K562 (cell line): ENCODE data around the gene CFAP97D2. TPM values are rescaled to one million over a fixed set of nuclear protein-coding genes. Genes with fewer than 3 reads are reported as not detected.
"Not testable (repeated sequence)": the region's sequence is repeated elsewhere in the genome, so short reads cannot be mapped to it uniquely, and the experiment has no call there.

Experiments
- ATAC-seq: fragments of 200-7000 bp; cut with Tn5 transposase; 3 replicates; pipeline ENCODE4 v1.9.1; 2020; ENCODE audit warnings: moderate library complexity
- BruUV-seq: library from RNA; stranded (reverse); fragments of 400-500 nt; replicated peaks from 2 replicates; lab custom pipeline; 2021; lab: Mats Ljungman, UMichigan
- CTCF ChIA-PET: fragments of 300-600 bp; formaldehyde crosslinking; extraction: SDS; loops from one replicate; lab custom pipeline; 2021; ENCODE audit warnings: low intra/inter-chr PET ratio; lab: Yijun Ruan, JAX
- POLR2A ChIA-PET: fragments of 300-600, 350-650 bp; sonication (Branson Sonifier 250); formaldehyde crosslinking; extraction: SDS; loops from one replicate; lab custom pipeline; 2021; ENCODE audit warnings: antibody characterized with exemption, inconsistent platforms; lab: Yijun Ruan, JAX
- DNase-seq, 4 experiments: peaks; one replicate each; pipeline versions ENCODE4 v3.0.0 to v3.0.0-alpha.2; 2011 to 2018; ENCODE audit warnings: low spot score in 3 of 4, mixed read lengths in 3 of 4; ENCODE audit errors: extremely low read depth in 1 of 4
- FAIRE-seq: peaks from 2 replicates; lab custom pipeline; 2011; peaks lifted over from hg19 to GRCh38; lab: Jason Lieb, UNC
- H2AFZ ChIP-seq: 2 replicates; pipeline ENCODE4 v1.6.0; 2011; ENCODE audit warnings: low read depth, low read length, control low read depth, inconsistent platforms
- H3K27ac ChIP-seq: fragments of 200-600 bp; 3 replicates; pipeline ENCODE4 v1.8.0; 2011; ENCODE audit warnings: low read depth, mild to moderate bottlenecking, control low read depth, inconsistent platforms, low read length, moderate library complexity, mixed read lengths; ENCODE audit errors: extremely low read depth
- H3K27me3 ChIP-seq, 2 experiments: fragments of 300-600 bp in 1 of 2; 2 replicates in 1 of 2; 3 replicates in 1 of 2; pipeline versions ENCODE4 v1.6.0 to v1.8.0; 2011; ENCODE audit warnings: inconsistent platforms in 2 of 2, low read length in 2 of 2, mild to moderate bottlenecking in 1 of 2, mixed read lengths in 1 of 2, moderate library complexity in 1 of 2; ENCODE audit not compliant: control insufficient read depth in 2 of 2, insufficient read depth in 2 of 2
- H3K36me3 ChIP-seq: fragments of 300-600 bp; 3 replicates; pipeline ENCODE4 v1.8.0; 2011; ENCODE audit warnings: mild to moderate bottlenecking, low read length, inconsistent platforms; ENCODE audit not compliant: control insufficient read depth, insufficient read depth
- H3K4me1 ChIP-seq, 2 experiments: fragments of 200-600 bp in 1 of 2; replicated peaks in 1 of 2; 2 replicates in 1 of 2; 3 replicates in 1 of 2; pipeline versions ENCODE4 v1.5.1 to v1.8.0; 2011; ENCODE audit warnings: inconsistent platforms in 2 of 2, low read length in 2 of 2, mild to moderate bottlenecking in 1 of 2, mixed read lengths in 1 of 2, moderate library complexity in 1 of 2; ENCODE audit not compliant: control insufficient read depth in 2 of 2, insufficient read depth in 2 of 2
- H3K4me2 ChIP-seq: 2 replicates; pipeline ENCODE4 v1.6.1; 2011; ENCODE audit warnings: low read length, control low read depth, inconsistent platforms, mixed read lengths; ENCODE audit not compliant: insufficient read depth
- H3K4me3 ChIP-seq: fragments of 200-600 bp; sonication (generic), shearing (Covaris generic); 2 replicates; pipeline ENCODE4 v1.5.1; 2016; ENCODE audit warnings: control low read depth, inconsistent platforms
- H3K79me2 ChIP-seq: fragments of 200-600 bp; 3 replicates; pipeline ENCODE4 v1.8.0; 2011; ENCODE audit warnings: low read length, inconsistent platforms; ENCODE audit not compliant: control insufficient read depth, insufficient read depth
- H3K9ac ChIP-seq, 2 experiments: 2 replicates each; pipeline versions ENCODE4 v1.6.0 to v1.6.1; 2011; ENCODE audit warnings: low read depth in 2 of 2, low read length in 2 of 2, control low read depth in 1 of 2, inconsistent platforms in 1 of 2, mild to moderate bottlenecking in 1 of 2, mixed read lengths in 1 of 2; ENCODE audit not compliant: insufficient read depth in 1 of 2
- H3K9me1 ChIP-seq: one replicate; pipeline ENCODE4 v1.6.0; 2011; ENCODE audit warnings: inconsistent platforms, mild to moderate bottlenecking, low read length, moderate library complexity; ENCODE audit not compliant: control insufficient read depth, insufficient read depth
- H3K9me3 ChIP-seq: replicated peaks from 2 replicates; pipeline ENCODE4 v1.5.1; 2011; ENCODE audit warnings: low read depth, low read length, inconsistent platforms; ENCODE audit not compliant: control insufficient read depth, insufficient read depth
- H4K20me1 ChIP-seq: replicated peaks from 2 replicates; pipeline ENCODE4 v1.6.1; 2011; ENCODE audit warnings: low read length, inconsistent platforms, mixed read lengths; ENCODE audit not compliant: control insufficient read depth, insufficient read depth
- ELF1 ChIP-seq: fragments of 200-800 bp; sonication (Bioruptor generic); IDR thresholded peaks from 2 replicates; pipeline ENCODE4 v1.6.1; 2016; ENCODE audit warnings: missing genetic modification characterization, missing compliant biosample characterization
- JUND ChIP-seq, 2 experiments: IDR thresholded peaks; 2 replicates in 1 of 2; 3 replicates in 1 of 2; pipeline ENCODE4 v1.6.1; 2011; ENCODE audit warnings: borderline replicate concordance in 2 of 2, low read depth in 2 of 2, low read length in 2 of 2, improper control_type of control experiment in 1 of 2, missing biosample characterization in 1 of 2, missing genetic modification characterization in 1 of 2, missing genetic modification reagents in 1 of 2
- MYNN ChIP-seq, 2 experiments: sonication (generic); formaldehyde crosslinking in 1 of 2; IDR thresholded peaks; 2 replicates each; pipeline versions ENCODE4 v1.5.0 to v1.6.1; 2016 to 2020; ENCODE audit warnings: antibody characterized with exemption in 1 of 2, missing genetic modification reagents in 1 of 2
- SPI1 ChIP-seq: IDR thresholded peaks from 2 replicates; pipeline ENCODE4 v1.6.1; 2011; ENCODE audit warnings: low read depth, low read length, control low read depth, borderline replicate concordance
- whole genome bisulfite sequencing: fragments of 100-300 bp; shearing (Covaris generic); methylation state at CpG from one replicate; pipeline ENCODE4 v1.1.6; 2016; ENCODE audit warnings: low coverage, mixed read lengths; ENCODE audit not compliant: insufficient coverage; ENCODE audit errors: missing lambda C conversion rate; 5-methylcytosine and 5-hydroxymethylcytosine counted together
- in situ Hi-C: fragments of 300-500 bp; cut with MboI; formaldehyde crosslinking; loops from 4 replicates; pipeline ENCODE4 v1.15.0; 2018; ENCODE audit warnings: inconsistent platforms, mixed read lengths
- intact Hi-C: fragments of 100-400 bp; cut with micrococcal nuclease; formaldehyde crosslinking; loops from 2 replicates; pipeline ENCODE4 v1.14.2; 2022
- polyA plus RNA-seq, 8 experiments: library from polyadenylated mRNA; depleted of rRNA in 4 of 8; stranded (reverse) in 5 of 8; unstranded in 3 of 8; fragments of >200 nt; fragmentation: Nextera tagmentation in 2 of 8; fragmentation: Illumina TruSeq in 1 of 8; extraction: Ambion mirVana in 2 of 8; extraction: Trizol in 1 of 8; gene quantifications; 2 replicates each; pipeline versions ENCODE4 v1.2.1 to v1.2.3, GENCODE V29; 2011 to 2014; ENCODE audit warnings: inconsistent platforms in 1 of 8, missing spikeins in 1 of 8
- total RNA-seq, 7 experiments: library from RNA; depleted of rRNA in 6 of 7; stranded (reverse); fragments of >200 nt in 6 of 7; fragmentation: Illumina TruSeq in 2 of 7; extraction: Trizol in 2 of 7; gene quantifications; 2 replicates each; pipeline versions ENCODE4 v1.2.1 to v1.2.3, GENCODE V29; 2011 to 2021; ENCODE audit warnings: low replicate concordance in 1 of 7
- TF ChIP-seq, protein P1 (sequence below), 3 experiments: fragments of 200-800 bp in 1 of 3; fragments of 250-450 bp in 1 of 3; fragments of 450-650 bp in 1 of 3; sonication (Bioruptor Pico) in 1 of 3; sonication (Bioruptor generic) in 1 of 3; formaldehyde crosslinking in 1 of 3; IDR thresholded peaks; 2 replicates each; pipeline versions ENCODE4 v1.6.1 to v1.8.0; 2016 to 2022; ENCODE audit warnings: mild to moderate bottlenecking in 2 of 3, missing genetic modification characterization in 2 of 3, missing compliant biosample characterization in 1 of 3, moderate library complexity in 1 of 3
- TF ChIP-seq, protein P2 (sequence below): sonication (generic); IDR thresholded peaks from 2 replicates; pipeline ENCODE4 v1.6.1; 2016

Gene CFAP97D2
- total and polyA plus RNA-seq, 9 of the 15 experiments (the other 6 are each of a cell fraction or from before 2014, with no cell fraction given): not detected

DNA sequence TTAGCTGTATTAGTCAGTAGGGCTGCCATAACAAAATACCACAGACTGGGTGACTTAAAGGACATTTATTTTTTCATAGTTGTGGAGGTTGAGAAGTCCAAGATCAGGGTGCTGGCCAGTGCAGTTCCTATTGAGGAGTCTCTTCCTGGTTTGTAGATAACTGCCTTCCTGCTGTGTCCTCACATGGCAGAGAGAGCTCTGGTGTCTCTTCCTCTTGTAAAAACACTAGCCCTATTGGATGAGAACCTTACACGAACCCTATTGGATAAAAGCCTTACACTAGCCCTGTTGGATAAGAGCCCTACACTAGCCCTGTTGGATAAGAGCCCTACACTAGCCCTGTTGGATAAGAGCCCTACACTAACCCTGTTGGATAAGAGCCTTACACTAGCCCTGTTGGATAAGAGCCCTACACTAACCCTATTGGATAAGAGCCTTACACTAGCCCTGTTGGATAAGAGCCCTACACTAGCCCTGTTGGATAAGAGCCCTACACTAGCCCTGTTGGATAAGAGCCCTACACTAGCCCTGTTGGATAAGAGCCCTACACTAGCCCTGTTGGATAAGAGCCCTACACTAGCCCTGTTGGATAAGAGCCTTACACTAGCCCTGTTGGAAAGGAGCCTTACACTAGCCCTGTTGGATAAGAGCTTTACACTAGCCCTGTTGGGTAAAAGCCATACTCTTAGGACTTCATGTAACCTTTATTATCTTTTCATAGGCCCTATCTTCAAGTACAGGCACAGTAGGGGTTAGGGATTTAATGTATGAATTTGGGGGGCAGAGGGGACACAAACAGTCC is 72.8 kb downstream of the CFAP97D2 start:
- H3K9me1 ChIP-seq; intact Hi-C loops; H3K4me1 ChIP-seq; H3K4me3 ChIP-seq; H3K9me3 ChIP-seq; H4K20me1 ChIP-seq; in situ Hi-C loops; H3K27me3 ChIP-seq; H3K9ac ChIP-seq; H3K79me2 ChIP-seq; BruUV-seq; CTCF ChIA-PET; TF ChIP-seq JUND (IDR thresholded peaks at IDR 0.05; ENCODE audit: borderline replicate concordance, low read depth, low read length): not testable (repeated sequence)
- WGBS: 25% methylated on average over 1 of the region's 1 CpG
- TF ChIP-seq, protein P1, sequence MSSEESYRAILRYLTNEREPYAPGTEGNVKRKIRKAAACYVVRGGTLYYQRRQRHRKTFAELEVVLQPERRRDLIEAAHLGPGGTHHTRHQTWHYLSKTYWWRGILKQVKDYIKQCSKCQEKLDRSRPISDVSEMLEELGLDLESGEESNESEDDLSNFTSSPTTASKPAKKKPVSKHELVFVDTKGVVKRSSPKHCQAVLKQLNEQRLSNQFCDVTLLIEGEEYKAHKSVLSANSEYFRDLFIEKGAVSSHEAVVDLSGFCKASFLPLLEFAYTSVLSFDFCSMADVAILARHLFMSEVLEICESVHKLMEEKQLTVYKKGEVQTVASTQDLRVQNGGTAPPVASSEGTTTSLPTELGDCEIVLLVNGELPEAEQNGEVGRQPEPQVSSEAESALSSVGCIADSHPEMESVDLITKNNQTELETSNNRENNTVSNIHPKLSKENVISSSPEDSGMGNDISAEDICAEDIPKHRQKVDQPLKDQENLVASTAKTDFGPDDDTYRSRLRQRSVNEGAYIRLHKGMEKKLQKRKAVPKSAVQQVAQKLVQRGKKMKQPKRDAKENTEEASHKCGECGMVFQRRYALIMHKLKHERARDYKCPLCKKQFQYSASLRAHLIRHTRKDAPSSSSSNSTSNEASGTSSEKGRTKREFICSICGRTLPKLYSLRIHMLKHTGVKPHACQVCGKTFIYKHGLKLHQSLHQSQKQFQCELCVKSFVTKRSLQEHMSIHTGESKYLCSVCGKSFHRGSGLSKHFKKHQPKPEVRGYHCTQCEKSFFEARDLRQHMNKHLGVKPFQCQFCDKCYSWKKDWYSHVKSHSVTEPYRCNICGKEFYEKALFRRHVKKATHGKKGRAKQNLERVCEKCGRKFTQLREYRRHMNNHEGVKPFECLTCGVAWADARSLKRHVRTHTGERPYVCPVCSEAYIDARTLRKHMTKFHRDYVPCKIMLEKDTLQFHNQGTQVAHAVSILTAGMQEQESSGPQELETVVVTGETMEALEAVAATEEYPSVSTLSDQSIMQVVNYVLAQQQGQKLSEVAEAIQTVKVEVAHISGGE (CRISPR knock-in tag; IDR thresholded peaks at IDR 0.05): peak in 1 of 3 experiments; percentile 59; a peak in 1 of 6 replicates
- TF ChIP-seq, protein P2, sequence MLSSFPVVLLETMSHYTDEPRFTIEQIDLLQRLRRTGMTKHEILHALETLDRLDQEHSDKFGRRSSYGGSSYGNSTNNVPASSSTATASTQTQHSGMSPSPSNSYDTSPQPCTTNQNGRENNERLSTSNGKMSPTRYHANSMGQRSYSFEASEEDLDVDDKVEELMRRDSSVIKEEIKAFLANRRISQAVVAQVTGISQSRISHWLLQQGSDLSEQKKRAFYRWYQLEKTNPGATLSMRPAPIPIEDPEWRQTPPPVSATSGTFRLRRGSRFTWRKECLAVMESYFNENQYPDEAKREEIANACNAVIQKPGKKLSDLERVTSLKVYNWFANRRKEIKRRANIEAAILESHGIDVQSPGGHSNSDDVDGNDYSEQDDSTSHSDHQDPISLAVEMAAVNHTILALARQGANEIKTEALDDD: peak; percentile 95
- TF ChIP-seq SPI1 (peak; percentile 22; the same call in 1 of the 2 replicates), MYNN (IDR thresholded peaks at IDR 0.05) (peak; percentile 100), MYNN (CRISPR knock-in tag; IDR thresholded peaks at IDR 0.05) (peak; percentile 81), JUND (tag; IDR thresholded peaks at IDR 0.05; ENCODE audit: borderline replicate concordance, low read depth, low read length) (0 out of 3 replicates have a peak, but pooled peaks have one; percentile 23), ELF1 (peak; percentile 62; the same call in 1 of the 2 replicates)
- FAIRE-seq (peak; percentile 62), ATAC-seq (peak; percentile 92), DNase-seq (peak in 2 of 4 experiments; percentile 45 to 56)
- Histone ChIP-seq H3K27ac (peak overlapping the region; percentile 70), H3K36me3 (peaks cover 85% of the 10 kb centered on the region), H2AFZ (0 out of 2 replicates have a peak overlapping the region, but pooled peaks have one; percentile 27), H3K4me2 (peak overlapping the region; percentile 33; the same call in 1 of the 2 replicates)
- POLR2A ChIA-PET: interaction anchor here (1.0 to 1.7 kb wide), 4 partner anchors 12 to 47 kb away, joined by 3 to 10 read pairs (median 4); no protein-coding TSS in a partner anchor
